Memory B cell (primary cell): ENCODE data around the gene TNRC6C.

Experiments
- ATAC-seq: fragments of 150-1000 bp; cut with Tn5 transposase; 2 replicates; pipeline ENCODE4 v1.10.0; 2021; ENCODE audit warnings: low read depth, mild to moderate bottlenecking, moderate library complexity
- DNase-seq, 2 donors: peaks; one replicate each; pipeline ENCODE4 v3.0.0; 2022; ENCODE audit warnings: low spot score in 2 of 2
- H3K27ac Mint-ChIP-seq: one replicate; pipeline ENCODE4 v1.8.0; 2022; ENCODE audit warnings: mild to moderate bottlenecking, moderate library complexity, mixed read lengths
- H3K27me3 Mint-ChIP-seq: one replicate; pipeline ENCODE4 v1.8.0; 2022; ENCODE audit warnings: mixed read lengths
- H3K36me3 Mint-ChIP-seq: one replicate; pipeline ENCODE4 v1.8.0; 2022; ENCODE audit warnings: mild to moderate bottlenecking, mixed read lengths
- H3K4me1 Mint-ChIP-seq: one replicate; pipeline ENCODE4 v1.8.0; 2022; ENCODE audit warnings: mixed read lengths
- H3K4me3 Mint-ChIP-seq: one replicate; pipeline ENCODE4 v1.8.0; 2022; ENCODE audit warnings: mild to moderate bottlenecking, moderate library complexity, mixed read lengths
- H3K9me3 Mint-ChIP-seq: one replicate; pipeline ENCODE4 v1.8.0; 2022; ENCODE audit warnings: mixed read lengths

The TNRC6C gene

DNA sequence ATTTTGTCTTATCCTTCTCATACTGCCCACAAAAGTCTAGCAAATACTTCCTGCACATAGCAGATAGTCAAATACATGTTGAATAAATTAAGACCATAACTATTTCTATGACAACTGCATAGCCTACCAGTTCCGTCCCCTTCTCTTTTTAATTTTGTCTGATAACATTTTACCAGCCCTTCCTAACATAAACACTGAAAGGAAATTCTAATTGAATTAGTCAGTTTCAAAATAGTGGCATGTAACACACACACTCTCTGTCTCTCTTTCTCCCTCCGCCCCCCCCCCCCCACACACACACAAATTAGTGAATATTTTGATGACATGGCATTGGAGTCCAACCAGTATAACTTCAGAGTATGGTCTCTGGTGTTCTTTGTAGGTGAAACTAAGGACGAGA lies 41.8 kb downstream of the TNRC6C start:
- no peak for DNase-seq
- no peaks in the 10 kb centered on the region for H3K9me3 Mint-ChIP-seq

DNA sequence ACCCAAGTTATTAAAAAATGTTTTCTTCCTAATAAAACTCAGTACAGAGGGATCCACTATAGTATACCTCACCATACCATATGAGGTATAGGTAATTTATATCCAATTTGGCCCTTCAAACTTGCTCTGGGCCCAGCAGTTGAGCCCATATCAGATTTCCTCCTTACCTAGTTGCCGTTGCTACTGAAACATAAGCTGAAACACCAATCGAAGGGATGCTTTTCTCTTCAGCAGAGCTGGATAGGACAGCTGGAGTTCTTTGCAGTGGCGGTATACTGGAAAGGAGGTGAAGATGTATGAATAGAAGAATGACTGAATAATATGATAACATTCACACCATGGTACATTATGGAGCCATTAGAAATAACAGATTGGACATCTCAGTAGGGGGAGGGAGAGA lies 42.7 kb downstream of the TNRC6C start:
- Mint-ChIP-seq H3K27ac (no peak overlapping the region), H3K36me3 (peaks cover 18% of the 10 kb centered on the region), H3K4me3 (no peak overlapping the region), H3K9me3 (no peaks in the 10 kb centered on the region), H3K27me3 (no peaks in the 10 kb centered on the region), H3K4me1 (peaks cover 17% of the 10 kb centered on the region)
- DNase-seq (no peak), ATAC-seq (no peak)

More for the DNA sequence above, 41.8 kb downstream of the TNRC6C start:
- Mint-ChIP-seq H3K27ac (no peak overlapping the region), H3K4me3 (no peak overlapping the region), H3K36me3 (peaks cover 16% of the 10 kb centered on the region), H3K4me1 (peaks cover 17% of the 10 kb centered on the region), H3K27me3 (no peaks in the 10 kb centered on the region)
- ATAC-seq = no peak

DNA sequence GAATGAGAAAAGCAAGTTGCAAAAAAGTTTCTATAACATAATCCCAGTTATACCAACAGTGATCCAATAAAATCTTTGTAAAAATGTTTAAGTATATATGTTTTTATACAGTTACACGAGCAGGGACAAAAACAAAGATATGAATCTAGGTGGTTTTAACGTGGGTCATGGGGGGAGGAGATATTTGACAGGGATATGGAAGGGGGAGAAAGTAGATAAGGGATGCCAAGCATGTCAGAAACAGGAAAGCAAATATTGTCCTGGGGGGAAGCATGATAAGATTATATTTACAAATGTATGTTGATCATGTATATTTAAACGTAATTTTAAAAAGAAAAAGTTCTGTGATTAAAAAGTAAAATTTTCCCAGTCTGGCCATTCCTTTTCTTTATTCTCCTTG lies 43.1 kb downstream of the TNRC6C start:
- DNase-seq (no peak), ATAC-seq (no peak)
- no peaks in the 10 kb centered on the region for H3K9me3 Mint-ChIP-seq
- H3K27ac Mint-ChIP-seq = no peak overlapping the region
- no peaks in the 10 kb centered on the region for H3K27me3 Mint-ChIP-seq
- H3K4me3 Mint-ChIP-seq = no peak overlapping the region
- H3K36me3 Mint-ChIP-seq = peaks cover 21% of the 10 kb centered on the region
- H3K4me1 Mint-ChIP-seq = peaks cover 19% of the 10 kb centered on the region

DNA sequence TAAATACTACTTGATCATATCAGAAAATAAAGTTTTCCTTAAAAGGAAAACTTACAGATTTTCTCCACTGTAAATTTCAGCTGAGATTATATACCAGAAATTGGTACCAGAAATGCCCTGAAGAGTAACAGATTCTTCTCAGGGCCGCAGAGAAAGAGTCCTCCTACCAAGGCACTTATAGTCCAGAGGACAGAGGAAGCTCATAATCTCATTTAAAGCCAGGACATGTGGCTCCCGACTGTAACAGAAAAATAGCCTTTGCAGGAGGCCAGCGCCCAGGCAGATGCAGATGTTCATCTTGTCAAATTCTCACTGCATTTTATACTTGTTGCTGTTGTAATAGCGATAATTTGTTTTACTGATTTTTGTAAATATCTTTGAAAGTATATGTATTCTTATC lies 43.7 kb downstream of the TNRC6C start:
- DNase-seq (no peak), ATAC-seq (no peak)
- Mint-ChIP-seq H3K4me3 (no peak overlapping the region), H3K27ac (no peak overlapping the region), H3K27me3 (no peaks in the 10 kb centered on the region), H3K4me1 (peaks cover 15% of the 10 kb centered on the region), H3K9me3 (no peaks in the 10 kb centered on the region), H3K36me3 (peaks cover 21% of the 10 kb centered on the region)

DNA sequence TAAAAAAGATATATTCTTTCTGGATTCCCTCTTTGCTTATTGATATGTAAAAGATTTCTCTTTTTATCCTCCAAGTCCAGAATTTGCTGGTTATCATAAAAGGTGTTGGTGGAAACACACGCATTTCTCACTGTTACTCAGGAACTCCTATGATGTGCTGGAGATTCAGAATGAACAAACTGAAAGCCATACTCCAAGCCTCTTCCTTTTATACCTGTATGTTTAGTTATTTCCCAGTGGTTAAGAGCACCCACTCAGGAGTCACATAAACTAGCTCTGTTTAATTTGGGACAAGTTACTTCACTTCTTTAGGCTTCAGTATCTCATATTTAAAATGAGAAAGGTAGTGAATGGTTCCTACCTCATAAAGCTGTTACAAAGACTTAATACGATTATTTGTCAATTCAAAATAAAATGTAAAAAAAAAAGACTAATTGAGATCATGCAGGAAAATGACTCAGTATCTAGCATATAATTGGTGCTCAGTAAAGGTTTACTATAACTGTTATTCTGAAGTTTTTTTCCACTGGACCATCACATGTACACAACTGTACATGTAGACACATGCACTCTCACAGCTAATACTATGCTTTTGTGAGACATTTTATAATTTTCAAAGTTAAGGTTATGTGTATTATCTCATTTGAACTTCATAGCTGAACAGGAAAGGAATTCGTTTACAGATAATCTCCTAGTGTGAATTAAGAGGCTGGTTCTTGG lies 47.1 kb downstream of the TNRC6C start:
- Mint-ChIP-seq H3K36me3 (peaks cover 21% of the 10 kb centered on the region), H3K27ac (no peak overlapping the region), H3K9me3 (no peaks in the 10 kb centered on the region), H3K4me1 (peaks cover 10% of the 10 kb centered on the region), H3K27me3 (no peaks in the 10 kb centered on the region), H3K4me3 (no peak overlapping the region)
- DNase-seq = no peak
- ATAC-seq = no peak

DNA sequence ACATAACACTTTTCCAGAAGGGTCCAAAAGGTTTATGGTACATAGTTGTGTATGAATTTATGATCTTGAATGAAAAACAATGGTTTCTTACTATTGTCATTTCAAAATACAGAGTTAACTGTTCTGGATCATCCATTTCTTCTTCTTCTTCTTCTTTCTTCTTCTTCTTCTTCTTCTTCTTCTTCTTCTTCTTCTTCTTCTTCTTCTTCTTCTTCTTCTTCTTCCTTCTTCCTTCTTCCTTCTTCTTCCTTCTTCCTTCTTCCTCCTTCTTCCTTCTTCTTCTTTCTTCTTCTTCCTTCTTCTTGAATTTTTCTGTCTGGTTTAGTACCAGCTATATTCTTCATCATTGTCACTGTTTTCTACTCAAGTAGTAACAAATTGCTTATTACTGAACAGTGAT lies 47.8 kb downstream of the TNRC6C start:
- DNase-seq = no peak
- H3K36me3 Mint-ChIP-seq = peaks cover 24% of the 10 kb centered on the region
- H3K4me3 Mint-ChIP-seq = no peak overlapping the region
- no peak for ATAC-seq
- H3K27me3 Mint-ChIP-seq = no peaks in the 10 kb centered on the region
- H3K9me3 Mint-ChIP-seq = no peaks in the 10 kb centered on the region
- no peak overlapping the region for H3K27ac Mint-ChIP-seq
- peaks cover 10% of the 10 kb centered on the region for H3K4me1 Mint-ChIP-seq

DNA sequence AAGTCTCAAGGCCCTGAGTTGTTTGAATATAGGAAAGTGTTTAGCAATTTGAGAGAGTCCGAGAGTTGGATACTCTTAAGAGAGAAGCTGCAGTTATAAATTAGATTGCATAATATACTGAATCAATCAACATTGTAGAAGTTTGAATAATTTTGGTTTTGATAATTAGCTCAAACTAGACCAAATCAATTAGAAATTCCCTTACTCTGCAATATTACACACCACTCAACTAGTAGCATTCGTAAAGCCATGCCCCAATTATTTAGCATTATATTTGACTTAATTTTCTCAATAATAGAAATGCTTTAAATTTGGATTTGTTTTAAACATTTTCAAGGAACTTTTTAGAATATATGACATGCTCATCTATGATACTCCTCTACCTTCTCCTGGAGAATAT lies 49.1 kb downstream of the TNRC6C start:
- ATAC-seq = no peak
- no peak overlapping the region for H3K27ac Mint-ChIP-seq
- DNase-seq = no peak
- H3K4me3 Mint-ChIP-seq = no peak overlapping the region
- H3K36me3 Mint-ChIP-seq = peaks cover 25% of the 10 kb centered on the region
- no peaks in the 10 kb centered on the region for H3K27me3 Mint-ChIP-seq
- H3K4me1 Mint-ChIP-seq = peaks cover 9% of the 10 kb centered on the region
- no peaks in the 10 kb centered on the region for H3K9me3 Mint-ChIP-seq

DNA sequence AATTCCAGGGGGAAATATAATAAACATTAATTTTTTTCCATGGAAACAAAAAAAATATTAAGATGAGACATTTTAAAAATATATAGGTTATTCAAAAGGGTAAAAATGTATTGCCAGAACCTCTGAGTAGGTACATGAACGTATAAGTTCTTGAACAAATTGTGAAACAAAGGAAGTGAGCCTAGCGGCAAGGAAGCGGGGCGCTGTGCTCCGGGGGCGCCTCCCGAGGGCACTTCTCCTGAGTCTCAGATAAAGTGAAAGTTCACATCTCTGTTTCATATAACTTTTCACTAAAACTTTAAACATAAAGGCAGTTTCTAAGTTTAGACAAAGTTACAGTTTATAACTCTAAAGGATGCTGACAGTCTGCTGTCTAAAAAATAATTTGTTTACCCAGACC lies 52.3 kb downstream of the TNRC6C start:
- Mint-ChIP-seq H3K4me3 (no peak overlapping the region), H3K27me3 (no peaks in the 10 kb centered on the region), H3K9me3 (no peaks in the 10 kb centered on the region), H3K27ac (no peak overlapping the region), H3K36me3 (peaks cover 12% of the 10 kb centered on the region), H3K4me1 (peaks cover 13% of the 10 kb centered on the region)
- ATAC-seq (no peak), DNase-seq (no peak)

DNA sequence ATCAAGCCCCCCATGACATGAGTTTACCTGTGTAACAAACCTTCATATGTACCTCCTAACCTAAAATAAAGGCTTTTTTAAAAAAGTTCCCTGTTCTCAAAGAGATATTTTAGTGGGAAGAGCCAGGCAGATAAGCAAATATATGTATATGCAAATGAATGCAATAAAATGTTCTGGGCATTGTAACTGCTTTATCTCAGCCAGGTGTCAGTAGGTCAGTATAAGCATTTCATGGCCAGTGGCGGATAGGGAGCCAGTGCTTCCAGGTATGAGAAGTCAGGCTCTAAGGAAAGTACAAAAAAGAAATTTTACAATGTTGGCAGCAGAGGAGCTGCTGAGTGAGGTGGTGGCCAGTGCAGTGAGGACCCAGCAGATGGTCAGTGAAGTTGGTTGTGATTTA lies 53.9 kb downstream of the TNRC6C start:
- Mint-ChIP-seq H3K4me1 (peaks cover 10% of the 10 kb centered on the region), H3K36me3 (peaks cover 9% of the 10 kb centered on the region), H3K27me3 (no peaks in the 10 kb centered on the region), H3K27ac (no peak overlapping the region), H3K4me3 (no peak overlapping the region), H3K9me3 (no peaks in the 10 kb centered on the region)
- no peak for ATAC-seq
- no peak for DNase-seq

DNA sequence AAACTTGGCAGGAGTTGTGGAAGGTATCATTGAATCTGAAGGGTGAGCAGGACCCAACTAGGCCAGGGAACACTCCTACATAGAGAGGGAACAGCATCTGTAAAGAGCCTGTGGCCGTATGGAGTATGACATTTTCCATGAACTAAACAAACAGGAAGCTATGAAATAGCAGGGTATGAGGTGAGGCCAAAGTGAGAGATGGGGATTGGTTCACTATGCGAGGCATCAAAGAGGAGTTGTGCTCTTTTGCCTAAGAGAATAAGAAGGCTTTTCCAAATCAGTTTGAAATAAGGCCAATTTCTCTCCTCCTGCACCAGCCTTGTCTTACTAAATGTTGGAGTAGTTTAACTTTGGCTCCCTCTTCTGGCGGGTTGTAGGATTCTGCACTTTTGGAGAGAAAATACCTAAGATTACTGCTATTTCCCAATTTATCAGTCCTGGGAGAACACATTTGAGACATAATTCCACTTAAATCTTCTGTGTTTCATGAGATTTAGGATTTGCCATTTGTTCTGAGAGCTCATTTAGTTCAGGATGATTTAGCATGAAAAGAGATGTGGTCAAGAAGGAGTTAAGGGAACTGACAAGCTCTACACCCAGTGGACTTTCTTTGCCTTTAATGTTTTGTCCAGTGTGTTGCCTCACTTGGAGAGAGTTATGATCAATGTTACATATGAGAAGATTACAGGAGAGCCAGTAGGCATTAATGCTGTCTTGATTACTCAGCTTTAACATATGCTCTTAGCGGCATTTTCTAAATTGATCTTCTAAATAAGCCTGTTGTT lies 55.4 kb downstream of the TNRC6C start:
- ATAC-seq (peak; percentile 59), DNase-seq (peak; percentile 45 to 63)
- H3K27me3 Mint-ChIP-seq = no peaks in the 10 kb centered on the region
- H3K9me3 Mint-ChIP-seq = no peaks in the 10 kb centered on the region
- no peak overlapping the region for H3K4me3 Mint-ChIP-seq
- H3K4me1 Mint-ChIP-seq = peaks cover 13% of the 10 kb centered on the region
- peaks cover 5% of the 10 kb centered on the region for H3K36me3 Mint-ChIP-seq
- H3K27ac Mint-ChIP-seq = no peak overlapping the region

DNA sequence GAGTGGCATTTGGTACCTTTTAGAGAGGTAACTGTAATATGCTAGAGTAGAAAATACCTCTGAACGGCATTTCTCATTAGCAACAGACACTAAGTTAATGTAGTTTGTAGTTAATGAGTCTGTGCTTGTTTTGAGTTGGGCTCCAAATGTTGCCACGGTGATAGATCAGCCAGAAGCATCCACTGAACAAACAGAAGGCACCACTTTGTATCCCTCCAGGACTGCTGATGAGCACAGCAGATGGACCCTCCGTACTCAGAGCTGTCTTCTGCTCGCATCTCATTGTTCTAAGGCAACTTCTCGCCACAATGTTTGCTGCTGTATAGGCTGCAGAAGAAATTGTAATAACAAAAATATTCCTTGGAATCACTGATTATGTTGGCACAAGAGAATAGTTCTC lies 56.1 kb downstream of the TNRC6C start:
- H3K36me3 Mint-ChIP-seq = peaks cover 5% of the 10 kb centered on the region
- peaks cover 14% of the 10 kb centered on the region for H3K4me1 Mint-ChIP-seq
- H3K4me3 Mint-ChIP-seq = no peak overlapping the region

DNA sequence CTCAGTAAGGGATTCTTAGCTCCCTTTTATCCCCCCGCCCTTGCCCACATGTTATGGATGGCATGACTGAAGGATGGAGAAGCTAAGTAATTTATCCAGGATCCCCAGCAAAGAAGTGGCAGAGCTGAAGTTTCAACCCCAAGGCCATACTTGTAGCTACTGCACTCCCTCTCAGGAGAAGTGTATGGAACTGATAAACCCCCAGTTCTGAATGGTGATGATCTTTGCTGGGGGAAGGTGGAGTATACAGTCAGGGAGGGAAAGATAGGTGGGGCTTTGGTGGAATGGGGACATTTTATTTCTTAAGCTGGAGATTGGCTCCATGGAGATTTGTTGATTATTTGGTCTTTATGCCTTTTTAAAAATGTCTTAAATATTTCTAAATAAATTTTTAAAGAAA lies 58.3 kb downstream of the TNRC6C start:
- Mint-ChIP-seq H3K4me1 (peaks cover 19% of the 10 kb centered on the region), H3K27ac (no peak overlapping the region), H3K27me3 (no peaks in the 10 kb centered on the region), H3K4me3 (no peak overlapping the region), H3K9me3 (no peaks in the 10 kb centered on the region), H3K36me3 (peaks cover 3% of the 10 kb centered on the region)
- DNase-seq (no peak), ATAC-seq (no peak)

More for the DNA sequence above, 56.1 kb downstream of the TNRC6C start:
- Mint-ChIP-seq H3K9me3 (no peaks in the 10 kb centered on the region), H3K27ac (no peak overlapping the region), H3K27me3 (no peaks in the 10 kb centered on the region)
- ATAC-seq = no peak
- no peak for DNase-seq

DNA sequence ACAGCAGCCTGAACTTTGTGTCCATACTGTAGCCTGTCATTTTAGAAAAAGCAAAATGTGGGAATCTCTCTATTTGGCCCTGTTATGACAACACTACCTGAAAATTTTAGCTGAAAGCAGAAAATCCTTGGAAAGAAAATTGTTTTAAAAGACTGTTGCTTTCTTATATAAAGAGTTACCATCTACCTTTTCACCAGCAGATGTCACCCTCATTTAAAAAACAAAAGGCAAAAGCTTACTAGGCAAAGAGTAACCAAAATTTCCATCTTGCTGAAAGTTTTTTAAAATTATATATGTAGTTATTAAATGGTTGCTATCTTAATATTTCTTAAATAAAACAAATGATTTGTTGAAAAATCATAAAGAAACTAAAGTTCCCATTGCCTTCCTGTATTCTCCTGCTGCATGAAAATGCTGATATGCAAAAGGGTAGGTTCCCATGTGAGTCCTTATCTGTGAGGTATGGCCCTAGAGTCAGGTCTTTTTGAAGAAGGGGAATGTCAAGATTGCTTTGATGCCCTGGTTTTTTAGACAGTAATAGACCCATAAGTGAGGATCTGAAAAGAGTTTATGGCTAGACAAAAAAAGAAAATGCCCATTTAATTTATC lies 61.0 kb downstream of the TNRC6C start:
- no peaks in the 10 kb centered on the region for H3K27me3 Mint-ChIP-seq
- DNase-seq (peak in 1 of 2 donors; percentile 11), ATAC-seq (no peak)
- H3K27ac Mint-ChIP-seq = no peak overlapping the region
- peaks cover 8% of the 10 kb centered on the region for H3K4me1 Mint-ChIP-seq
- H3K4me3 Mint-ChIP-seq = no peak overlapping the region
- no peaks in the 10 kb centered on the region for H3K9me3 Mint-ChIP-seq
- H3K36me3 Mint-ChIP-seq = peaks cover 3% of the 10 kb centered on the region

DNA sequence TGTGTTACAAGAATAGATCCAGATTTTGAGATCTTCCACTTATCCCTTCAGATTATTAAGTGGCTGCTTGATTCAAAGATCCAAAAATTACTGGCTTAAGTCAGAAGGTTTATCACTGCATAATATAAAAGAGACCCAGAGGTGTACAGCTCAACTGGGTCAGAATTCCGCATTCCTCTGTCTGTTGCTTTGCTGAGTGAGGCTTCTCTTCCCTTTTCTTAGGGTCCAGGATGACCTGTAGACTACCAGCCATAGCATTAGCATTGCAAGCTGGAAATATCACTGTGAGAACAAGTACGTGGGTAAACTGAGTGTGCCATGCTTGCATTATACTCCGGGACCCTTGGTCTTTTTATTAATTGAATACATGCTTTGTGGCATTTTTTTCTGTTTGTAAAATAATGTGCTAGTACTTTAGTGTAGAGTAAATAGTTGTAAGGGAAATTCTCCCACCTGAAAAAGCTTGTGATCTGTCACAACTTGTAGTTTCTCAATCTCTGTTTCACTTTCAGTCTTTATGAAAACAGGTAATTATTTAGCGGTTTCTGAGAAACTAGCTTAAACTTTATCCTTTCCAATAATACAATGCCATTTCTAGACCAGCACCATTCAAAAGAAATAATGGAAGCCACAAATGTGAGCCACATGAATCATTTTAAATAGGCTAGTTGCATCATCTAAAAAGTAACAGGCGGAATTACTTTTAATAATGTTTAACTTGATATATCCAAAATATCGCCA lies 61.6 kb downstream of the TNRC6C start:
- ATAC-seq (no peak), DNase-seq (no peak)
- Mint-ChIP-seq H3K36me3 (peaks cover 4% of the 10 kb centered on the region), H3K4me3 (no peak overlapping the region), H3K9me3 (no peaks in the 10 kb centered on the region), H3K27ac (no peak overlapping the region), H3K27me3 (no peaks in the 10 kb centered on the region), H3K4me1 (peaks cover 8% of the 10 kb centered on the region)
